Type B pancreatic cell (in vitro differentiated cells): ENCODE data around the gene FOS. TPM values are rescaled to one million over a fixed set of nuclear protein-coding genes. Genes with fewer than 3 reads are reported as not detected.

Experiments
- DNase-seq: peaks from one replicate; pipeline ENCODE4 v3.0.0; 2021; ENCODE audit warnings: mixed read lengths; ENCODE audit not compliant: unreplicated experiment; ENCODE audit errors: extremely low spot score
- H3K27ac Mint-ChIP-seq: 2 replicates; pipeline ENCODE4 v1.8.0; 2021; ENCODE audit warnings: mild to moderate bottlenecking, mixed read lengths
- H3K27me3 Mint-ChIP-seq: 2 replicates; pipeline ENCODE4 v1.8.0; 2021; ENCODE audit warnings: mixed read lengths
- H3K36me3 Mint-ChIP-seq: 2 replicates; pipeline ENCODE4 v1.8.0; 2021; ENCODE audit warnings: mixed read lengths
- H3K4me1 Mint-ChIP-seq: one replicate; pipeline ENCODE4 v1.8.0; 2021; ENCODE audit warnings: mixed read lengths; ENCODE audit not compliant: unreplicated experiment
- H3K4me3 Mint-ChIP-seq: 2 replicates; pipeline ENCODE4 v1.8.0; 2021; ENCODE audit warnings: mild to moderate bottlenecking, mixed read lengths
- H3K9me3 Mint-ChIP-seq: 2 replicates; pipeline ENCODE4 v1.8.0; 2021; ENCODE audit warnings: mixed read lengths
- total RNA-seq: library from RNA; stranded (reverse); gene quantifications from 2 replicates; pipeline ENCODE4 v1.2.1, GENCODE V29; 2021; ENCODE audit warnings: low replicate concordance
- TF ChIP-seq, protein P1 (sequence below): fragments of 200-600 bp; sonication (generic); conservative IDR thresholded peaks from 2 replicates; pipeline ENCODE4 v1.5.0; 2021; ENCODE audit warnings: antibody characterized with exemption, mild to moderate bottlenecking

FOS gene
- total RNA-seq, 1 donor from 2014 or later = 214 TPM

DNA sequence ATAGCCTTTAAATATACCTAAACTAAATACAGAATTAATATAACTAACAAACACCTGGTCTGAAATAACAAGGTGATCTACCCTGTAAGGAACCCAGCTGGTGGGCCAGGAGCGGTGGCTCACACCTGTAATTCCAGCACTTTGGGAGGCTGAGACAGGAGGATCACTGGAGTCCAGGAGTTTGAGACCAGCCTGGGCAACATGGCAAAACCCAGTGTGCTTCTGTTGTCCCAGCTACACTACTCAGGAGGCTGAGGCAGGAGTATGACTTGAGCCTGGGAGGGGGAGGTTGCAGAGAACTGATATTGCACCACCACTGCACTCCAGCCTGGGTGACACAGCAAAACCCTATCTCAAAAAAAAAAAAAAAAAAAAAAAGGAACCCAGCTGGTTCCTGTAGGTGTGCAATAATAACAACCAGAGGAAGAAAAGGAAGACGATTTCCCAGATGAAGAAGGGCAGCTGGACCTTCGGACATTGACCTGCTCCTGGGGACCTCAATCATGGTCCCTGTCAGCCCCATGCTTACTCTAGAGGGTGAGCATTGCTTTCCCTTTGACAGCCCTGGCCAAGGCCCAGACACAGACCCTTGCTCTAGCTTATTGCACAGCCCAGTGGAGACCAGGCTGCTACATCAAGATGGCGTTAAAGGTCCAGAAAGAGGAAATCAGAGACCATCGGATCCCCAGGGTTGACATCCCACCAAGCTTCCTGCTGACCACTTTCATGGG, 5.4 kb downstream of the FOS start:
- peak overlapping the region; percentile 99 for H3K27ac Mint-ChIP-seq
- no peaks in the 10 kb centered on the region for H3K9me3 Mint-ChIP-seq
- H3K4me3 Mint-ChIP-seq = peak overlapping the region; percentile 91
- peaks cover 38% of the 10 kb centered on the region for H3K4me1 Mint-ChIP-seq
- H3K27me3 Mint-ChIP-seq = peaks cover 43% of the 10 kb centered on the region
- TF ChIP-seq, protein P1, sequence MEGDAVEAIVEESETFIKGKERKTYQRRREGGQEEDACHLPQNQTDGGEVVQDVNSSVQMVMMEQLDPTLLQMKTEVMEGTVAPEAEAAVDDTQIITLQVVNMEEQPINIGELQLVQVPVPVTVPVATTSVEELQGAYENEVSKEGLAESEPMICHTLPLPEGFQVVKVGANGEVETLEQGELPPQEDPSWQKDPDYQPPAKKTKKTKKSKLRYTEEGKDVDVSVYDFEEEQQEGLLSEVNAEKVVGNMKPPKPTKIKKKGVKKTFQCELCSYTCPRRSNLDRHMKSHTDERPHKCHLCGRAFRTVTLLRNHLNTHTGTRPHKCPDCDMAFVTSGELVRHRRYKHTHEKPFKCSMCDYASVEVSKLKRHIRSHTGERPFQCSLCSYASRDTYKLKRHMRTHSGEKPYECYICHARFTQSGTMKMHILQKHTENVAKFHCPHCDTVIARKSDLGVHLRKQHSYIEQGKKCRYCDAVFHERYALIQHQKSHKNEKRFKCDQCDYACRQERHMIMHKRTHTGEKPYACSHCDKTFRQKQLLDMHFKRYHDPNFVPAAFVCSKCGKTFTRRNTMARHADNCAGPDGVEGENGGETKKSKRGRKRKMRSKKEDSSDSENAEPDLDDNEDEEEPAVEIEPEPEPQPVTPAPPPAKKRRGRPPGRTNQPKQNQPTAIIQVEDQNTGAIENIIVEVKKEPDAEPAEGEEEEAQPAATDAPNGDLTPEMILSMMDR = no peak
- no peak for DNase-seq
- peaks cover 30% of the 10 kb centered on the region for H3K36me3 Mint-ChIP-seq

DNA sequence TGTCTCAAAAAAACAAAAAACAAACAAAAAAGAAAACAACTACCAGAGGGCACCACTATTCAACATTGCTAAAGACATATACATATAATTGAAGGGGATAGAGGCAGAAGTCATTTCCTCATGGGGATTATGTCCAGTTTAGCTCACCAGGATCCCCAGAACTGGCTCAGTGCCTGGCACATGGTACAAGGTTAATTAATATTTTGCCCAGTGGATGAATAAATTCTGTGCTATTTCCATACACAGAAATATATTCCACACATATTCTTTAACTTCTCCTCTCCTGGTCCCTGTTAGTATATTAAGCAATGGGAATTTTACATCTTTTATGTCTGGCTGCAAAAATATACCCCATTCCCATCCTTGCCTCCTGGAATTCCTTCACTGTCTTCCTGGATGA, 6.7 kb downstream of the FOS start:
- Mint-ChIP-seq H3K4me1 (peaks cover 29% of the 10 kb centered on the region), H3K27me3 (peaks cover 29% of the 10 kb centered on the region), H3K9me3 (no peaks in the 10 kb centered on the region), H3K36me3 (peaks cover 22% of the 10 kb centered on the region), H3K4me3 (peak overlapping the region; percentile 4), H3K27ac (peak overlapping the region; percentile 99)
- TF ChIP-seq, protein P1 = no peak
- no peak for DNase-seq

DNA sequence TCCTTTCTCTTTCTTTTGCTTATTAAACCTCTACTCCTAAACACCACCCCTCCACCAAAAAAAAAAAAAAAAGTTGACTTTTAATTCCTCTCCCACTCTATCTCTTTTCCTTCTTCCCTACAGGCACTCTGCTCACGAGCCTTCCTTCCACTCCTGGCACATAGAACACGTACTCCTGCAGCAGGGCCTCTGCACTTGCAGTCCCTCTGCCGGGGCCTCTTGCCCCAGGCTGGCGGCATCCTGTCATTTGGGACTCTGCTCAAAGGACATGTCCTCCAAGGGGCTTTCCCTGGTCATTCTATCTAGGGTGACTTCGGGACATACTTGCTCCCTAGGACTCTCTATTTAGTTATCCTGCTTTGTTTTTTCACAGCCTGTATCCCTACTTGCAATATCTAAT, 7.7 kb downstream of the FOS start:
- peak overlapping the region; percentile 68 for H3K4me3 Mint-ChIP-seq
- TF ChIP-seq, protein P1 = no peak
- DNase-seq = no peak
- H3K27ac Mint-ChIP-seq = peak overlapping the region; percentile 84
- H3K36me3 Mint-ChIP-seq = peaks cover 15% of the 10 kb centered on the region
- H3K4me1 Mint-ChIP-seq = peaks cover 19% of the 10 kb centered on the region
- H3K9me3 Mint-ChIP-seq = no peaks in the 10 kb centered on the region
- peaks cover 20% of the 10 kb centered on the region for H3K27me3 Mint-ChIP-seq

DNA sequence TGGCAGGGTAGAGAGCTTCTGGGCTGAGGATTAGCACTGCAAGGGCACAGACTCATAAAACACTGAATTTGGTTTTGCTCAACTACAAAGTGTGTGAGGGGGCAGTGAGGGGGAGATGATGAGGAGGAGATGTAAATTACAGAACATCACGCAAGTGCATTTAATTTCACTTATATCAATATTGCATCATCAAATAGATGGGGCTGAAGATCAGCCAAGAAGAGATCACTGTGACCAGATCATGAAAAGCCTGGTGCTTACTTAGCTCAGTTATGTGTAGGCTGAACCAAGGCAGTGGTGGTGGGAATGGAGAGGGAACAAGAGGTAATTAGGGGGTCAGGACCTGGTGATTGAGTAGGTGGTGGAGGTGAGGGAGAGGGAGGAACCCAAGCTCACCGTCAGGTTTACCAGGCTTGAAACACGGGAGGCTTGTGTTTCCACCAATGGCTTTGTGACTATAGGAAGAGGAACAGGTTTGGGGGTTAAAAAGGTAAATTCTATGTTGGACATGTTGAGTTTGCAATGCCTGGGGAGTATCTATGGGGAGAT, 11.3 kb downstream of the FOS start:
- Mint-ChIP-seq H3K27me3 (no peaks in the 10 kb centered on the region), H3K4me1 (peaks cover 13% of the 10 kb centered on the region), H3K9me3 (no peaks in the 10 kb centered on the region), H3K4me3 (peak overlapping the region; percentile 10), H3K27ac (peak overlapping the region; percentile 12), H3K36me3 (no peaks in the 10 kb centered on the region)
- DNase-seq = no peak
- TF ChIP-seq, protein P1 = no peak

DNA sequence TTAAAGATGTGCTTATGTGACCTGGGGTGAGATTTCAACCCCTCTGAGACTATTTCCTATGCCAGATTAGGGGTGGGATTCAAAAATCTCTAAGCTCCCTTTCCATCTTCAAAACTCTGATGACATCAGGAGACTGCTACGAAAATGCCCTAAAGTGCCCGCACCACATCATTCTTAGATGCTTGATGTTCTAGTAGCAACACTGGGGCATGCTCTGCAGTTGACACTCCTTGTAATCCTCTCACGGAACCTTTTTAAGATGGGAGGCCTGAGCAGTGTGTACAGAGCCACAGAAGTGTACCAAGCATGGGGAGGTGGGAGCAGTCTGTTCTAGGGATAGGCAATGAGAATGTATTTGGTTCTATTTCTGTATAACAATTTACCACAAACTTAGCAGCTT, 12.2 kb downstream of the FOS start:
- no peak overlapping the region for H3K4me3 Mint-ChIP-seq
- no peaks in the 10 kb centered on the region for H3K27me3 Mint-ChIP-seq

More for the DNA sequence above, 12.2 kb downstream of the FOS start:
- no peak for DNase-seq
- Mint-ChIP-seq H3K27ac (peak overlapping the region; percentile 40), H3K36me3 (no peaks in the 10 kb centered on the region), H3K4me1 (peaks cover 13% of the 10 kb centered on the region), H3K9me3 (no peaks in the 10 kb centered on the region)
- TF ChIP-seq, protein P1 = no peak
